MV-4-11 (cell line): ENCODE data around the gene RXRA.
A peak's percentile ranks its signal among the peaks of the same experiment; 100 is the strongest.

Experiments used
- DNase-seq: peaks from one replicate; lab custom pipeline; 2025; lab: John Stamatoyannopoulos, UW

Gene RXRA

DNA sequence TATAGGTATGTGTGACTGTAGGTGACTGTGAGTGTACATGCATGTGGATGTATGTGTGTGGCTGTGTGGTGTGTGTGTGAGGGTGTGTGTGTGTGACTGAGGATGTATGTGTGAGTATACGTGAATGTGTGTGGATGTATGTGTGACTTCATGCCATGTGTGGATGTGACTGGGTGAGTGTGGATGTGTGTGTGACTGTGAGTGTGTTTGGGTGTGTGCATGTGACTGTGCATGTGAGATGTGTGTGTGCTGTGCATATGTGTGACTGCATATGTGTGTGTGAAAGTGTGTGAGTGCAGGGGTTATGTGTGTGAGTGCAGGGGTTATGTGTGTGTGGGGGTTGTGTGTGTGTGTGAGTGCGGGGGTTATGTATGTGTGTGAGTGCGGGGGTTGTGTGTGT is 42.3 kb downstream of the RXRA start:
- DNase-seq: no peak

- no peak for DNase-seq
Observed at GRCh38 chr9:134369416-134370212, 43.4 kb downstream of the RXRA start.

GRCh38 chr9:134370213-134370492 is 43.9 kb downstream of the RXRA start:
- DNase-seq: no peak

DNA sequence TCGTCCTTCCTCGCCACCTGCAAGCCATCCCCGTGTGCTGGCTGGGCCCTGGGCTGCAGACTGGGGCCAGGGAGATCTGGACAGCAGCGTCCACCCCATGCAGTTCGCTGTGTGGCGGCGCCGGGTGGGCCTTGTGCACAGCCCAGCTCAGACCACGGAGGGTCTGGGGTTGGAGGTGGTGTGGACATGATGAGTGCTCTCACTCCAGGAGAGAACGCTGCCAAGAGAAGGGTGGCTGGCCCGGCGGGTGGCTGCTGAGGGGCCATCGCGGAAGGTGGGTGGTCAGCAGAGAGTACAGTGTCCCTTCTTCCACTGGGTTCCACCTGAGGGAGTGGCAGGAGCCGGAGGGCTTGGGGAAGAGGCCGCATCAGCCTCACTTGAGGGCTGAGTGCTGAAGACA is 44.4 kb downstream of the RXRA start:
- DNase-seq: no peak

DNA sequence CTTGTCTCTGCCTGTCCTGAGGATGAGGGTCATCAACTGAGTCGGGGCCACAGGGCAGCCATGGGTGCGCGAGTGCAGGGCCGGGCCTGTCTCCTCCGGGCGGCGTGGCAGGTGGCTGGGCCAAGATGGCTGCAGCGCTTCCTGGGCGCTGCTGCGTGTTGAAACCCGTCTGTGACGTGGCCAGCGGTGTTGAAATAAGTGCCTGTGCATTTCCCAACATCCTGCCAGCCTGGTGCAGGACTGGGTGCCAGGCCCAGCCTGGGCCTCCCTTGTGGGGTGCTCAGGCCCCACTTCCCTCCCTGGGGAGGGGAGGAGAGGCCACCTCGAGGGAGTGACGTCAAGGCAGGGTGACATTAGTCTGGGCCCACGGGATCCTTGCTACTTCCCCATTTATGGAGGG is 45.5 kb downstream of the RXRA start:
- peak; percentile 98 for DNase-seq

DNA sequence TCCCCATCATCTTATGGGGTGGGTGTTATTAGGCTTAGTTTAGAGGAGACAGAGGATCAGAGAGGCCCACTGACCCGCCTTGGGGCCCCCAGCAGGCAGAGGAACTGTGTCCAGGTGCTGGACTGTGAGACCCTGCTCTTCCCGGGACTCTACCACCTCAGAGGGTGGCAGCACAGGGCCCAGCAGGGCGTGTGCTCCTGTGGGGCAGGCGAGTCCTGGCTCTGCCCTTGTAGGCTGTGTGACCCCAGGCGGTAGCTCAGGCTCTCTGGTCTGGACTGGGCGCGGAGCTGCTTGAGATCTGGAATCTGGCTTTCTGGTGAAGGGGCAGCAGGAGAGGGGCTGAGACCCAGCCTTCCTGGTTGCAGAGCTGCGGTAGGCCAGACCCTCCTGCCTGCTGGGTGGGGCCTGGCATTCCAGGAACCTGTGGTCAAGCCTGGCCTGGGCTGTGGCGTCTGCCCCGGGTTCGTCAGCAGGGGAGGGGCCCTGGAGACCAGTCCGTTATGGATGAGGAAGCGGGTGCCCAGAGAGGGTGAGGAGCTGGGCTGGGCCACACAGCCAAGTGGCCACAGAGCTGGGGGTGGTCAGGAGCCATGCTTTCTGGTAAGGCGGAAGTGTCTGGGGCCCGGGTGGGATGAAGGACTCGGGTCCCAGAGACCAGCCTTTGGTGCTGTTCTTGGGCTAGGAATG is 46.5 kb downstream of the RXRA start:
- peak; percentile 91 for DNase-seq

DNA sequence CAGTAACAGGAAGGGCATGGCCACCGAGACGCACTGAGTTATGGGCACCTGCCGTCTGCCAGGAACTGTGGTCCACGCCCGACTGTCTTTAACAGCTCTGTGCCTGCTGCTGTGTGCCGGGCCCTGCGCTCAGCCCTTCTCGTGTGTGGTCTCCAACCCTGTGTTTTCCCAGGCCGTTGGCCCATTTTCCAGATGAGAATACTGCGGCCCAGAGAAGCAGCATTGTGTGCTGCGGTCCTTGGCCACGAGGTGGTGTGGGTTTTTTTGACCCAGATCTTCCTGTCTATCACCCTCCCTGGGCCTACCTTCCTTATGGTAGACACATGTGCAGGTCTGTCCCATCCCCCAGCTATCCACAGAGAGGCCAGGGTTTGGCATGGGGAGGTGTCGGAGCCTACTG is 47.0 kb downstream of the RXRA start:
- peak; percentile 59 for DNase-seq

GRCh38 chr9:134373953-134374300 is 47.7 kb downstream of the RXRA start:
- DNase-seq: peak; percentile 48

- peak; percentile 92 for DNase-seq
Observed at GRCh38 chr9:134374301-134375010, 48.2 kb downstream of the RXRA start.

GRCh38 chr9:134375011-134375390 is 48.7 kb downstream of the RXRA start:
- DNase-seq: no peak

GRCh38 chr9:134375430-134376385 is 49.5 kb downstream of the RXRA start:
- DNase-seq: no peak

GRCh38 chr9:134376386-134377142 is 50.3 kb downstream of the RXRA start:
- DNase-seq: peak; percentile 34

GRCh38 chr9:134377143-134377484 is 50.9 kb downstream of the RXRA start:
- DNase-seq: no peak

GRCh38 chr9:134377976-134378375 is 51.7 kb downstream of the RXRA start:
- no peak for DNase-seq

DNA sequence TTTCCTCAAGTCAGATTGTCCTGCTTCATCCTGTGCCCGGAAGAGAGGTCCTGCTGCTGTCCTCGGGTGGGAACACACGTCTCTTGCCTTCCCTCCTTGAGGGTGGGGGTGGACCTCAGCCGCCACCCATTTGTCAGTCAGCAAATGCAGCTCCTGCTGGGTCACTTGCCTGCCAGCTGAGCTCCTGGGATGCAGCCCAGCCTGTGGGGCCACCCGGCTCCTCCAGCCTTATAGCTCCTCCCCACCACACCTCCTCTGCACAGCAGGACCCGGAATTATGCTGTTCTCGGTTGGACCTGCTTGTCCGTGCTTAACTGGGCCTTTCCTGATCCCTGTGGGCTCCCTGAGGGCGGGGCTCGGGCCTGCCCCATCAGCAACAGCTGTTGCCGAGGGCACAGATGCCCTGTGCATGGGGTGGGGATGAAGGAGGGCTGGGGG is 52.7 kb downstream of the RXRA start:
- no peak for DNase-seq

- no peak for DNase-seq
Observed at GRCh38 chr9:134379831-134380365, 53.6 kb downstream of the RXRA start.

DNA sequence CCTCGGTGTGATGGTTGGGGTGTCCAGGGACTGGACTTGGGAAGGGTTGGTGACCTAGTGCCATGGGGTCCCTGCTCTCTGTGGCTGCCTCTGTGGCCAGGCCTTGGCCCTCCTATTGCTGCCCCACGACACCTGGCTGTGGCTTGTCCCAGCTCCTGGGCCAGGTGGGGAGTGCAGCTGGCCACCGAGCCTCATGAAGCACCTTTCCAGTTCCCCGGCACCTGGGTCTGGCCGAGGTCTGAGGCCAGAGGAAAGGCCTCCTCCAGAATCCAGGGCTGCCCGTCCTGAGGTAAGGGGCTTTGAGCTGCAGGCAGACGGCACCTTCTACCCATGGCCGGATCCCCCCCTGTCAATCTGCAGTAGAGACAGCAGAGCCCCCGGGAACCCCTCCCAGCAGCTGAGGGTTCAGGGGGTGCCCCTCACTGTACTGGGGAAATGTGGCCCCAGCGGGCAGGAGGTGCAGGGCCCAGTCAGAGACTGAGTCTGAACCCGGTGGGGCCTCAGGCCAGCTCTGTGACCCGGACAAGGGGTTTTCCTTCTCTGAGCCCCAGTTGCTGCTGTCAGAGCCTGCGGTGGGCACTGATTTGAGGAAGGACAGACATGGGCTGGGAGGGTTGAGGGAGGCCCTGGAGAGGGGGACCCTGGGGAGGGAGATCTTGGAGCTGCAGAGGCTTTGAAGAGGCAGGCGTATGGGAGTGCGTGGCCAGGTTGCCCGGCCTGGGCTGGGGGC is 54.5 kb downstream of the RXRA start:
- no peak for DNase-seq

- DNase-seq: no peak
Observed at GRCh38 chr9:134381272-134381661, 55.0 kb downstream of the RXRA start.

GRCh38 chr9:134381671-134382516 is 55.6 kb downstream of the RXRA start:
- DNase-seq: peak; percentile 39

DNA sequence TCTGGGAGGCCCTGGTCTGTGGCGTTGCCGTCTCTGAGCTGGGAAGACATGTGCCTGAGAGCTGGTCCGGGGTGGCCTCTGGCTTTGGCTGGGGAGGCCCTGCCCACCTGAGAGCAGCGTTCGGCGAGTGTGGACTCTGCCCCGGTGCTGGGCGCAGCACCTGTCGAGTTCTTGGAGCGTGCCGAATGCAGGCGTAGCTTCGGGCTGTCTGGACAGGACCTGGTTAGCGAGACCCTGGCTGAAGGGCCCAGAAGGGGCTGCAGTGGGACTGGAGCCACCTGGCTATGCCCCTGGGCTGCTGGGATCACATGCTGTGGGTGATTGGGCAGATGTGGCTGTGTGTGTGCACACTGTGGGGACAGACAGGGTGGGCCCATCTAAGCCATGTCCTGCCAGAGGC is 56.5 kb downstream of the RXRA start:
- DNase-seq: no peak
